Measurements from ENCODE around the gene CNPY1.

DNA sequence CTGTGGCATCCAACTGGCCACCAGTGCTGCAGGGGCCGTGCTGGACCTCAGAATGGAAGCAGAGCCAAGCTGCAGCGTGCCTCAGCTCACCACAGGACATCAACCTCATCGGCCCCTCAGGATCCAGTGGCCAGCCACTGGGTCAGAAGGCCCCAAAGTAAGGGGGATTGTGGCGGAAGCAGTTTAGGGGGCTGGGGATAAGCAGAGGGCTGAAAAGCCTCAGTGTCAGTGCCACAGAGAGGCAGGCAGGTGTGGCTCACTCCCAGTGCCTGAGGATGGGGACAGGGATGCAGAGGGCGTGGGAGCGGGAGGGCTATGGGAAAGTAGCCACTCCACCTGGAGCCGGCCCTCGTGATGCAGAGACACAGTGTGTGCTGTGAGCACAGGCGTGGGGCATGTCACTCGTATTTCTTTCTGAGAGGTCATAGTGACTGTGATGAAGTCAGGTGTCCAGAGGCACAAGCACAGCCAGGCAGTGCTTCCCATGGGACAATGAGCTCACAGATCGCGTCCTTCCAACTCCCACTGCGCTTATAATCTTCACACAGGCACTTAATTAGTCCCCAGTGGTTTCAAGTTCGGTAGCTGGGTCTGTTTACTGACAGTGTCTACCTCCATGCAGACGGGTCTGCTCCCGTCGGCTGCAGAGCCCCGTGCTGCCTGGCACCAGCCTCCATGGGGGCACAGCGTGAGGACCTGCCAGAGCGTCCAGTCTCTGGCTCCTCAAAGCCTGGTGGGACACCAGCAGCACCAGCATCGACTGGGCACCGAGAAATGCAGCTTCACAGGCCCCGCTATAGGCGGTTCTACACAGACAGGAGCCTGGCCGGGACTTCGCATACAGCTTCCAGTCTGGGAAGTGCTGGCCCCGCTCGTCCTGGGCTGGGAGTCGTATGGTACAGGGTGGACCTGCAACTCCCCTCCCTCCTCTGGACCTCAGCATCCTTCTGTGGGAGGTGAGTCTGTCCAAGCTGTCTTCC, 42.9 kb upstream of the CNPY1 start:
- TF ChIP-seq CTCF (IDR thresholded peaks at IDR 0.05) (no peak), POLR2AphosphoS5 (IDR thresholded peaks at IDR 0.05; ENCODE audit: low read depth, low read length) (no peak), REST (IDR thresholded peaks at IDR 0.05; ENCODE audit: insufficient read depth in 1 of 2, low read depth in 2 of 2, low read length in 1 of 2) (no peak), SIN3A (IDR thresholded peaks at IDR 0.05; ENCODE audit: borderline replicate concordance, insufficient read depth, low read depth, low read length) (no peak)

Measured in Panc1 (cell line).